Retinal pigment epithelial cell (primary cell): ENCODE measurements around the gene TRAPPC12.
"Not testable (repeated sequence)": the region's sequence is repeated elsewhere in the genome, so short reads cannot be mapped to it uniquely, and the experiment has no call there.

Source experiments
- DNase-seq: peaks from one replicate; pipeline ENCODE4 v3.0.0-alpha.2; 2010; ENCODE audit warnings: low read depth
- H3K4me3 ChIP-seq: 2 replicates; pipeline ENCODE4 v1.5.1; 2011; ENCODE audit warnings: mild to moderate bottlenecking, low read length, control low read depth, moderate library complexity
- TF ChIP-seq, protein P1 (sequence below): conservative IDR thresholded peaks from 2 replicates; pipeline ENCODE4 v1.5.1; 2011; ENCODE audit warnings: low read depth, low read length, control low read depth, inconsistent platforms

The TRAPPC12 gene

DNA sequence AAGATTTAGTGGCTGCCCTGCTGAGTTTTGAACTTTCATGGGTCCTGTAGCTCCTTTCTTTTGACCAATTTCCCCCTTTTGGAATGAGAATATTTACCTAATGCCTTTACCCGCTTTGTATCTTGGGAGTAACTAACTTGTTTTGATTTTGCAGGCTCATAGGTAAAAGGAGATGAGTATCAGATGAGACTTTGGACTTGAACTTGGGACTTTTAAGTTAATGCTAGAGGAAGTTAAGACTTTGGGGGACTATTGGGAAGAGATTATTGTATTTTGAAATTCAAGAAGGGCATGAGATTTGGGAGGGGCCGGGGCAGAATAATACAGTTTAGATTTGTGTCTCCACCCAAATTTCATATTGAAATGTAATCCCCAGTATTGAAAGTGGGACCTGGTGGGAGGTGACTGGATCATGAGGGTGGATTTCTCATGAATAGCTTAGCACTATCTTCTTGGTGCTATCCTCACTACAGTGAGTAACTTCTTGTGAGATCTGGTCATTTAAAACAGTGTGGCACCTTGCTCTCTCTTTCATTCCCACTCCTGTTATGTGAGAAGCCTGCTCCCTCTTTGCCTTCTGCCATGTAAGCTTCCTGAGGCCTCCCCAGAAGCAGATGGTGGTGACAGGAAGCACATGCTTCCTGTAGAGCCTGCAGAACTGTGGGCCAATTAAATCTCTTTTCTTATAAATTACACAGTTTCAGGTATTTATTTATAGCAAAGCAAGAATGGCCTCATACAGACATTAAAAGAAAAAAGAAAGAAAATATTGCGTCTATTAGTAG, 133.7 kb downstream of the TRAPPC12 start:
- no peak overlapping the region for H3K4me3 ChIP-seq
- DNase-seq, result no peak
- TF ChIP-seq, protein P1, sequence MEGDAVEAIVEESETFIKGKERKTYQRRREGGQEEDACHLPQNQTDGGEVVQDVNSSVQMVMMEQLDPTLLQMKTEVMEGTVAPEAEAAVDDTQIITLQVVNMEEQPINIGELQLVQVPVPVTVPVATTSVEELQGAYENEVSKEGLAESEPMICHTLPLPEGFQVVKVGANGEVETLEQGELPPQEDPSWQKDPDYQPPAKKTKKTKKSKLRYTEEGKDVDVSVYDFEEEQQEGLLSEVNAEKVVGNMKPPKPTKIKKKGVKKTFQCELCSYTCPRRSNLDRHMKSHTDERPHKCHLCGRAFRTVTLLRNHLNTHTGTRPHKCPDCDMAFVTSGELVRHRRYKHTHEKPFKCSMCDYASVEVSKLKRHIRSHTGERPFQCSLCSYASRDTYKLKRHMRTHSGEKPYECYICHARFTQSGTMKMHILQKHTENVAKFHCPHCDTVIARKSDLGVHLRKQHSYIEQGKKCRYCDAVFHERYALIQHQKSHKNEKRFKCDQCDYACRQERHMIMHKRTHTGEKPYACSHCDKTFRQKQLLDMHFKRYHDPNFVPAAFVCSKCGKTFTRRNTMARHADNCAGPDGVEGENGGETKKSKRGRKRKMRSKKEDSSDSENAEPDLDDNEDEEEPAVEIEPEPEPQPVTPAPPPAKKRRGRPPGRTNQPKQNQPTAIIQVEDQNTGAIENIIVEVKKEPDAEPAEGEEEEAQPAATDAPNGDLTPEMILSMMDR, result no peak

DNA sequence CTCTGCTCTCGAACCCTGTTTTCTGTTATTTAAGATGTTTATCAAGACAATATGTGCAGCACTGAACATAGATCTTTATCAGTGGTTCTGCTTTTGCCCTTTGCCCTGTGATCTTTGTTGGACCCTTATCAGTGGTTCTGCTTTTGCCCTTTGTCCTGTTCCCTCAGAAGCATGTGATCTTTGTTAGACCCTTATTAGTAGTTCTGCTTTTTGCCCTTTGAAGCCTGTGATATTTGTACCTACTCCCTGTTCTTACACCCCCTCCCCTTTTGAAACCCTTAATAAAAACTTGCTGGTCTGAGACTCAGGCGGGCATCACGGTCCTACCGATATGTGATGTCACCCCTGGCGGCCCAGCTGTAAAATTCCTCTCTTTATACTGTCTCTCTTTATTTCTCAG, 135.9 kb downstream of the TRAPPC12 start:
- not testable (repeated sequence) for DNase-seq, H3K4me3 ChIP-seq

DNA sequence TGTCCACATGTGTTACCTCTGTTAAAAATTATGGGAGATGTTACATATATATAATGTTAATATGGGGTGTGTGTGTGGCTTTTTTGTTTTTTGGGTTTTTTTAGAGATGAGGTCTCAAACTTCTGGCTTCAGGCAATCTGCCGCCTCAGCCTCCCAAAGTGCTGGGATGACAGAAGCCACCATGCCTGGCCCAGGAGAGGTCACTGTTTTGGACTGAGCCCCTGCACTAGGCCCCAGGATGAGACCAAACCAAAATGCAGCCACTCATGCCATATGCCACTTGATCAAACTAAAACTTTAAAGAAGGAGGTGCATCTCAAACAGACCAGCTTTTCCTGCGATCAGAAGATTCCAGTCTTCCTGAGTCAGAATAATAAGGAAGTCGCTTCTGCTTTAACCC, 137.3 kb downstream of the TRAPPC12 start:
- TF ChIP-seq, protein P1, result no peak
- H3K4me3 ChIP-seq, result no peak overlapping the region
- no peak for DNase-seq

DNA sequence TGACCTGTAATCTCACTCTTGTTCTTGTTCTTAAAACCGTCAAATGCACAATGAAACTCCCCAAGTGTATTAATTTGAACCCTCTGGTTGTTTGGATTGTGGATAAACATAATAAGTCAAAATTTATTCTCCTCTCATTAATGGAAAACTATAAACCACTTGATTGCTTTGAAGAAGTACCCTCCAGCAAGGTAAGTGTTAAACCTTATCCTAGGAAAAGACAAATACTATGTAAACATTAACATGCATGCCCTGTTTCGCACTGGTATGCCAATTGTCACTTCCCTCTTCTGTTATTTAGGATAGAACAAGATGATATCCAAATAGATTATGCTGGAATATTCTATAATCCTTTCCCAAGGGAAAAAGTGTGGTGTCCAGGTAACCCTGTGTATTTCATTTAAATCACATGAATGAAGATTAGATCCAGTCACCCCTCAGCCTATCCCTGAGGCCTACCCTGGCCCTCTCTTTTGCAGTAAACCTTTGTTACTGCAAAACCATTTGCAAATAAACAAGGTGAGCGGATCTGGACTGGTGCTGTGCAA, 138.5 kb downstream of the TRAPPC12 start:
- DNase-seq, result no peak
- H3K4me3 ChIP-seq, result peak overlapping the region; percentile 85
- TF ChIP-seq, protein P1, result no peak

DNA sequence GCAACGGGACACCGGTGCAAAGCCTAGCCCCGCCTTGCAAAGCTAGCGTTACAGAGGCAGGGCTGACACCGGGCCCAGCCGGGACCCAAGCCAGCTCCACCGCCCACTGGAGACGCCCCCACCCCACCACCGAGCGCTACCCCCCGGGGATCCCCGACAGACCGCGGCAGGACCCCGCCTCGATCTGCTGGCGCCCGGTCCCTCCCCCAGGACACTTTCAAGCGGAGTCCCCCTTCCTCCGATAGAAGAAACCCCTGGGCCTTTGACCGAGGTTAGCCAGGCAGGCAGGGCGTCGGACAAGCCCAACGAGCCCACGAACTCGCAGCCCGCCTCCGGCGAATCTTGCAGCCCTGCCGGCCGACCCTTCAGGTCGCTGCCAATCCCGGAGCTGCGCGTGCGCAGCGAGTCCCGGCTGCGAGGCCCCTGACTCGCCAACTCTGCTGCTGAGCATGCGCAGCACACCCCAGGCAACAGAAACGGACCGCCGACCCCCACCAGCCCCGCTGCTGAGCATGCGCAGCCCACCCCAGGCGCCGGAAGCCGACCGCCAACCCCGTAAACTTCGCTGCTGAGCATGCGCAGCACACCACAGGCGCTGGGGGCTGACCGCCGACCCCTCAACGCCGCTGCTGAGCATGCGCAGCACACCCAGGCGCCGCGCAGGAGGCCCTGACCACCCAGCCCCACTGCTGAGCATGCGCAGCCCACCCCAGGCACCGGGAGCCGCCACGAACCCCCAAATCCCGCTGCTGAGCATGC, 139.2 kb downstream of the TRAPPC12 start:
- TF ChIP-seq, protein P1, result no peak
- H3K4me3 ChIP-seq, result peak overlapping the region; percentile 85
- peak; percentile 78 for DNase-seq

DNA sequence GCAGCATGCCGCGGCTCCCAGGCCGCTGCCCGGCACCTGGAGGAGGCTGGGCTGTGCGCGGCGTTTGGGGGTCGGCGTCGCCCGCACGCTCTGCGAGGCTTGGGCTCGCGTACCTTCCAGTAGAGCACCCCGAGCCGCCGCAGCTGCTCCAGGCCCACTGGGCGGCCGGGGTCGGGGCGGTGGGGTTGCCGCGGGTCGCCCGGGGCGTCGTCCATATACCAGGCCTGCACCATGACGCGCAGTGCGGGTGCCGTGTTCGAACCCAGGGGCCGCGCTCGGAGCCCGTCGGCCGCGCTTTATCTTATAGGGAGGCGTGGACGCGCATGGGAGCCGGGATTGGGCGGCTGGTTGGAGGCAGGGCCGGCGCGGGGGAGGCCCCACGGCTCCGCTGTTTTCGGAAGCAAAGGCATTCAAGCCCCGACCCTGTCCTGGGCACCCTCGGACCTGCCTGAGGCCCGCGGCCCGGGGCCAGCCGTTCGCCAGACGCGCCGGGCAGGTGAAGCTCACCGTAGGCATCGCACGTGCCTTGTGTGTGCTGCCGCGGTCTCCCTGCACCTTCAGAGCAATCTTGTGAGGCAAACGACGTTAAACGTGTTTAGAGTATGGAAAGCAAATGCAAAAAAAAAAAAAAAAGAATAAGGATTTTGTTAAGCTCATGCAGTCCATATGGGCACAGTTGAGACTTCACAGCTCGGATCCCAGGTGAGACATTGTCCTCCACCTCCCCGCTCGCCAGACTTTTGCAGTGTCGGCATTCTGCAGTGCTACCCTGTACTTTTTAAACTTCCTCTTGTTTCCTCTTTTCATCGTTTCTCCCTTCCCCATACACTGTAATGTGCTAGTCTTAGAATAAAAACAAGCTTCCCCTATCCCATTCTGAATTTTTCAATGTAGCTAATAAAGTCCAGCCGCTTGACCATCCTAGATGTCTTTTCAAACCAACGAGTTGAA, 140.0 kb downstream of the TRAPPC12 start, which contains the start of gene ADI1:
Gene ADI1 (minus strand): TSS at position 277 of the 951 bp plus-strand sequence. CDS start 44 bp downstream, at position 233.
- peak within 1 kb of the TSS; percentile 85 for H3K4me3 ChIP-seq
- no peak for DNase-seq
- TF ChIP-seq, protein P1, result no peak
